ENCODE data around the gene CNIH3. TPM values are rescaled to one million over a fixed set of nuclear protein-coding genes. Genes with fewer than 3 reads are reported as not detected.

The CNIH3 gene
- total and polyA plus RNA-seq, 3 experiments from 2014 or later, result 1.1 to 1.6 (median 1.5) TPM

DNA sequence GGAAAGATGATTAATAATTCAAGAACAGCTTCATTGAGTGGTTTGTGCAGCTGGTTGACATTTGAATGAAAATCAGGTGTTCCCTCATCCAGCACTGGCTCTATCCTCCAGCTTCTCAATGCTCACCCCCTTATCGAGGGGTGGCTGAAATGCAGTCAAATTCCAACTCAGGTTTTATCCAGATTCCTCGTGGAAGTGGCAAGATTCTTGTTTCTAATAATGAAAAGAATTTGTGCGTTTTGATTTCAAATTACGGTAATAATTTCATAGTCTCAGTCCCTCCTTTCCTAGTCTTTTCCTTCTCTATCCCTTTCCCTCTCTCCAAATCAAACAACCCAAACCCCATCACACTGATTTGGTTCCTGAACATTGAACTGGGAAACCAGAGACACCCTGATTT, 3.1 kb downstream of the CNIH3 start:
- H3K4me3 Mint-ChIP-seq, result peak overlapping the region in 2 of 7 donors; percentile 12 to 13
- no peaks in the 10 kb centered on the region for H3K36me3 ChIP-seq (ENCODE audit: insufficient read depth, low read length)
- peak overlapping the region in 1 of 8 donors; percentile 26 for H3K27ac Mint-ChIP-seq
- no peaks in the 10 kb centered on the region for H3K9me3 ChIP-seq (ENCODE audit: low read length)
- peaks cover 37 to 59% (median 51%) of the 10 kb centered on the region in 3 donors for H3K4me1 Mint-ChIP-seq
- peaks cover 0 to 9% (median 5%) of the 10 kb centered on the region in 5 donors for H3K9me3 Mint-ChIP-seq
- H3K27me3 ChIP-seq (ENCODE audit: insufficient read depth, low read length, poor library complexity, severe bottlenecking), result peaks cover 35% of the 10 kb centered on the region
- ChIA-PET CTCF (no interaction called here), POLR2A (no interaction called here)
- H3K27ac ChIP-seq (ENCODE audit: low read depth, low read length), result no peak overlapping the region
- peaks cover 46 to 68% of the 10 kb centered on the region in 2 donors for H3K27me3 Mint-ChIP-seq
- H3K4me3 ChIP-seq (ENCODE audit: low read length), result no peak overlapping the region
- no peak for DNase-seq
- H3K36me3 Mint-ChIP-seq, result peaks cover 0 to 8% (median 6%) of the 10 kb centered on the region in 3 donors
- H3K4me1 ChIP-seq (ENCODE audit: insufficient read depth, low read length), result peaks cover 43% of the 10 kb centered on the region

DNA sequence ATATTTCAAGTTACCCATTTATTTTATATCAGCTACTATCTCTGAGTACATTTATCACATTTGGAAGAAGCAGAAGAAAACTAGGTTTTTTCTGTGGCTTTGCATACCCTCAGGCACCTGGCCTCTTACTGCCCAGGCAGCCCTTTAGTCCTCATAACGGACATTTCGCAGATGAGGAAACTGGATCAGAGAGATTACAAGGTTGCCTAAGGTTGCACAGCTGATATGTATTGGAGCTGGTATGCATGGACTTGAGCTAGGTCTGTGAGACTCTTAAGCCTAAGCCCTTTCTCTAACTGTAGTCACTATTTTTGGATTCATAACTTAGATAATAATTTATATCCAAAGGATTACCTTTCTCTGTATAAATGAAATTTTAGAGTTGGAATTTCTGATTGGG, 4.0 kb downstream of the CNIH3 start:
- ChIA-PET POLR2A (no interaction called here), CTCF (no interaction called here)
- H3K4me3 Mint-ChIP-seq, result no peak overlapping the region
- no peak overlapping the region for H3K4me3 ChIP-seq (ENCODE audit: low read length)
- H3K4me1 Mint-ChIP-seq, result peaks cover 46 to 68% (median 59%) of the 10 kb centered on the region in 3 donors
- peaks cover 51% of the 10 kb centered on the region for H3K4me1 ChIP-seq (ENCODE audit: insufficient read depth, low read length)
- peaks cover 42 to 63% of the 10 kb centered on the region in 2 donors for H3K27me3 Mint-ChIP-seq
- H3K27me3 ChIP-seq (ENCODE audit: insufficient read depth, low read length, poor library complexity, severe bottlenecking), result peaks cover 33% of the 10 kb centered on the region
- peaks cover 0 to 8% (median 6%) of the 10 kb centered on the region in 3 donors for H3K36me3 Mint-ChIP-seq
- H3K27ac ChIP-seq (ENCODE audit: low read depth, low read length), result no peak overlapping the region
- H3K27ac Mint-ChIP-seq, result no peak overlapping the region
- H3K9me3 ChIP-seq (ENCODE audit: low read length), result no peaks in the 10 kb centered on the region
- no peaks in the 10 kb centered on the region for H3K36me3 ChIP-seq (ENCODE audit: insufficient read depth, low read length)
- DNase-seq, result no peak
- H3K9me3 Mint-ChIP-seq, result peaks cover 0 to 9% (median 5%) of the 10 kb centered on the region in 5 donors

DNA sequence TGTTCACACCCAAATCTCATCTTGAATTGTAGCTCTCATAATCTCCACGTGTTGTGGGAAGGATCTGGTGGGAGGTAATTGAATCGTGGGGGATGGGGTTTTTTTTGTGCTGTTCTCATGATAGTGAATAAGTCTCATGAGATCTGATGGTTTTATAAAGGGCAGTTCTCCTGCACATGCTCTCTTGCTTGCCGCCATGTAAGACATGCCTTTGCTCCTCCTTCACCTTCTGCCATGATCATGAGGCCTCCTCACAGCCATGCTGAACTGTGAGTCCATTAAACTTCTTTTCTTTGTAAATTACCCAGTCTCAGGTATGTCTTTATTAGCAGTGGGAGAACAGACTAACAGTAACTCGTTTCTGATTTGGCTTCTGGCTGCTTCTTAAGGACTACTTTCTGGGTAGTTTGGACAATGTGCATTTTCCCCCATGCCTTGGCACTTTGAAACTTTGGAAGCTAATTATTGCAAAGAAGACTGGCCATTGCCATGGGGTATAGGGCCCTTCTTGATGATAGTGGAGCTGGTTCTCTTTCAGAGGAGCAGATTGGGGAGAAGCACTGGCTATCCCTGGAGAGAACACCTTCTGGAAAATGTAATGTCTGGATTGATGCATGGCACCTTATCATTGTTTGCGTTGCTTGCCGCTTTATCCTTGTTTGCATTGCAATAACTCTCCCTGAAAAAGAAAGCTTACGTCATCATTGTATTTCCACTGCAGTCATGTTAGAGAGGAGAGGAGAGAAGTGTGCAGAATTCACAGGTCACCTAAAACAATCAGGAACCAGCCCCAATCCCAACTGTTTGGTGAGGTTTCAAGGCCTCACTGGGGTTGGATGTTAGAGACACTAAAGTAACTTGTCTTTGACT, 5.9 kb downstream of the CNIH3 start:
- H3K4me1 Mint-ChIP-seq, result peaks cover 35 to 60% (median 53%) of the 10 kb centered on the region in 3 donors

DNA sequence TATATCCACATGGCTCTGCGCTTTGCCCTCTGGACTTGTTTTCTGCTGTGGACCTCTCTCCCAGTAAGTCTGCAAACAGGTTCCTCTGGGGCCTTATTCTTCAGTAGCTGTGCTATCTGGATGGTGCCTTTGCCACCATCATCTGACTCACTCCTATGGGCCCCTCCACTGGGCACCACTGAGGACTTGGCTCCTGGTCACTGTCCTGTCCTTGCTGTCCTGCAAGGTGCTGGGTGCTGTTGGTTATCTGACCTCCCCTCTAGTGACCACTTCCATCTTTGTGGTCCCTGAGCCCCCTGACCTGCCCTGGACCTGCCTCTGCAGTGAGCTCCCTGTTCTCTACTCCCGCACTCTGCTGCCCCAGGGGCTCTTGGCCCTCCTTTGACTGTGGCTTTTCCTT, 6.7 kb downstream of the CNIH3 start:
- Mint-ChIP-seq H3K4me3 (peak overlapping the region in 2 of 7 donors; percentile 60 to 72), H3K4me1 (peaks cover 30 to 52% (median 48%) of the 10 kb centered on the region in 3 donors)

More for the DNA sequence above, 5.9 kb downstream of the CNIH3 start:
- Histone ChIP-seq H3K4me1 (ENCODE audit: insufficient read depth, low read length) (peaks cover 47% of the 10 kb centered on the region), H3K9me3 (ENCODE audit: low read length) (no peaks in the 10 kb centered on the region), H3K4me3 (ENCODE audit: low read length) (no peak overlapping the region), H3K27me3 (ENCODE audit: insufficient read depth, low read length, poor library complexity, severe bottlenecking) (peaks cover 19% of the 10 kb centered on the region), H3K36me3 (ENCODE audit: insufficient read depth, low read length) (no peaks in the 10 kb centered on the region), H3K27ac (ENCODE audit: low read depth, low read length) (no peak overlapping the region)
- H3K36me3 Mint-ChIP-seq, result peaks cover 0 to 8% (median 6%) of the 10 kb centered on the region in 3 donors
- POLR2A ChIA-PET, result no interaction called here
- no peak overlapping the region for H3K4me3 Mint-ChIP-seq
- peaks cover 28 to 49% of the 10 kb centered on the region in 2 donors for H3K27me3 Mint-ChIP-seq
- peak overlapping the region in 7 of 8 donors; percentile 26 to 99 (median 87) for H3K27ac Mint-ChIP-seq
- CTCF ChIA-PET, result interaction anchor here (1.0 to 2.8 kb wide), 2 partner anchors 8 to 22 kb away, joined by 3 to 14 read pairs; no protein-coding TSS in a partner anchor
- H3K9me3 Mint-ChIP-seq, result peaks cover 0 to 9% (median 5%) of the 10 kb centered on the region in 5 donors
- no peak for DNase-seq

DNA sequence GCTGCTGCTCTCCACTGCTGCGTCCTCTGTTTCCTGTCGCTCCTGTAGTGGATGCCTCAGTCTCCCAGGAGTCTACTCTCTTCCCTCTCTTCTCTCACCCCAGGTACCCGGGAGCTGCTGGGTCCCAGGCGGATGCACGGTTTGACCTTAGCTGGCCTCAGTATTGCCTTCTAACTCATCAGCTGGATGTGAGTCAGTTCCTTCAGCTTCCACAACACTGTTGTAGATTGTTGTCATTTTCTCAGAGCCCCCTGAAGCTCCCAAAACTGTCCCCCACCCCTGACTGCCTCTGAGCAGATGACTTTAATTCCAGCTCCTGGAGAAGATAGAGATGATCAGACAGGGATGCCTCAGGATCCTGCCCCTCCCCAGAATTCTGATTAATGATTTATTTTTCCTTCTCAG, 7.2 kb downstream of the CNIH3 start:
- CTCF ChIA-PET, result interaction anchor here (1.0 to 2.8 kb wide), 3 partner anchors 9 to 228 kb away, joined by 3 to 14 read pairs (median 3); no protein-coding TSS in a partner anchor
- Mint-ChIP-seq H3K4me3 (peak overlapping the region in 6 of 7 donors; percentile 60 to 88 (median 66)), H3K27me3 (peaks cover 20 to 37% of the 10 kb centered on the region in 2 donors), H3K4me1 (peaks cover 26 to 47% (median 43%) of the 10 kb centered on the region in 3 donors), H3K9me3 (peaks cover 0 to 9% (median 5%) of the 10 kb centered on the region in 5 donors), H3K36me3 (peaks cover 0 to 8% (median 6%) of the 10 kb centered on the region in 3 donors), H3K27ac (peak overlapping the region; percentile 79 to 99 (median 96))
- H3K36me3 ChIP-seq (ENCODE audit: insufficient read depth, low read length), result no peaks in the 10 kb centered on the region
- H3K27ac ChIP-seq (ENCODE audit: low read depth, low read length), result no peak overlapping the region
- H3K4me1 ChIP-seq (ENCODE audit: insufficient read depth, low read length), result peaks cover 34% of the 10 kb centered on the region
- no peak for DNase-seq
- peaks cover 6% of the 10 kb centered on the region for H3K27me3 ChIP-seq (ENCODE audit: insufficient read depth, low read length, poor library complexity, severe bottlenecking)
- H3K9me3 ChIP-seq (ENCODE audit: low read length), result no peaks in the 10 kb centered on the region
- H3K4me3 ChIP-seq (ENCODE audit: low read length), result peak overlapping the region; percentile 17
- POLR2A ChIA-PET, result interaction anchor here (1.1 kb wide), 1 partner anchor 266 kb away, joined by 3 read pairs; the partner anchor contains the start of gene CNIH4

More for the DNA sequence above, 6.7 kb downstream of the CNIH3 start:
- peaks cover 23 to 41% of the 10 kb centered on the region in 2 donors for H3K27me3 Mint-ChIP-seq
- H3K36me3 ChIP-seq (ENCODE audit: insufficient read depth, low read length), result no peaks in the 10 kb centered on the region
- no peak overlapping the region for H3K4me3 ChIP-seq (ENCODE audit: low read length)
- DNase-seq, result no peak
- peak overlapping the region; percentile 79 to 99 (median 96) for H3K27ac Mint-ChIP-seq
- CTCF ChIA-PET, result interaction anchor here (1.0 to 2.8 kb wide), 2 partner anchors 9 to 21 kb away, joined by 3 to 14 read pairs; no protein-coding TSS in a partner anchor
- peaks cover 39% of the 10 kb centered on the region for H3K4me1 ChIP-seq (ENCODE audit: insufficient read depth, low read length)
- no peaks in the 10 kb centered on the region for H3K9me3 ChIP-seq (ENCODE audit: low read length)
- POLR2A ChIA-PET, result interaction anchor here (1.1 kb wide), 1 partner anchor 266 kb away, joined by 3 read pairs; the partner anchor contains the start of gene CNIH4
- H3K27me3 ChIP-seq (ENCODE audit: insufficient read depth, low read length, poor library complexity, severe bottlenecking), result peaks cover 11% of the 10 kb centered on the region
- H3K27ac ChIP-seq (ENCODE audit: low read depth, low read length), result no peak overlapping the region
- H3K9me3 Mint-ChIP-seq, result peaks cover 0 to 9% (median 5%) of the 10 kb centered on the region in 5 donors
- peaks cover 0 to 8% (median 6%) of the 10 kb centered on the region in 3 donors for H3K36me3 Mint-ChIP-seq

DNA sequence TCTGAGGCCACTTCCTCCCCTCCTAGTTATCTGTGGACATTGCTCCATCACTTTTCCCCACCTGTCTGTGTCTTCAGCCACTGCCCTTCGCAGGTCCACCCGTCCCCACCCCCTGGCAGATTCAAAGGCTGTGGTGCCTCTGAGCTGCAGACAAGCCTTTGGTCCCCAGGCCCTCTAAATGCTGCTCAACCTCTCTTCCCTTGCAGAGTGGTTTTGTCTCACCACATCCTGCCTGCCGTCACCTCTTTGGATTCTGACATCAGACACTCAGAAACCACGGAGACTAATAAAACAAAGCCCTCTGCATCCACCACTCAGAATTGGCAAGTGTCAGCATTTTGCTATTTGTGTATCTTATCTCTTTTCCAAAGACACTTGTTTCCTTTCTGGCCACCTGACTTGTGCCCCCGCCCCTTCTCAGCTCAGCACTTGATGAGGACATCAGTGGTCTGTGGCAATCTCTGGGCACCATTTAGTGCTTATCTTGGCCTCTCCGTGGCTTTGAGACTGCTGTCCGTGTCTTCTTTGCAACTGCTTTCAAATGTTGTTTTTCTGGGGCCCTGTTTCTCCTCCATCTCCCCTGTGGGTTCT, 7.7 kb downstream of the CNIH3 start:
- Mint-ChIP-seq H3K36me3 (peaks cover 0 to 8% (median 6%) of the 10 kb centered on the region in 3 donors), H3K27ac (peak overlapping the region; percentile 79 to 99 (median 97)), H3K4me3 (peak overlapping the region; percentile 6 to 88 (median 64)), H3K9me3 (peaks cover 0 to 9% (median 5%) of the 10 kb centered on the region in 5 donors), H3K27me3 (peaks cover 15 to 31% of the 10 kb centered on the region in 2 donors), H3K4me1 (peaks cover 24 to 42% (median 38%) of the 10 kb centered on the region in 3 donors)
- H3K4me1 ChIP-seq (ENCODE audit: insufficient read depth, low read length), result peaks cover 29% of the 10 kb centered on the region
- H3K4me3 ChIP-seq (ENCODE audit: low read length), result peak overlapping the region; percentile 44
- peak; percentile 56 to 91 (median 81) for DNase-seq
- ChIA-PET POLR2A (interaction anchor here (1.1 kb wide), 1 partner anchor 267 kb away, joined by 3 read pairs; the partner anchor contains the start of gene CNIH4), CTCF (interaction anchor here (1.0 to 2.8 kb wide), 2 partner anchors 20 to 227 kb away, joined by 3 to 14 read pairs; no protein-coding TSS in a partner anchor)
- peaks cover under 1% of the 10 kb centered on the region for H3K27me3 ChIP-seq (ENCODE audit: insufficient read depth, low read length, poor library complexity, severe bottlenecking)
- peak overlapping the region; percentile 77 for H3K27ac ChIP-seq (ENCODE audit: low read depth, low read length)
- H3K9me3 ChIP-seq (ENCODE audit: low read length), result no peaks in the 10 kb centered on the region
- no peaks in the 10 kb centered on the region for H3K36me3 ChIP-seq (ENCODE audit: insufficient read depth, low read length)

DNA sequence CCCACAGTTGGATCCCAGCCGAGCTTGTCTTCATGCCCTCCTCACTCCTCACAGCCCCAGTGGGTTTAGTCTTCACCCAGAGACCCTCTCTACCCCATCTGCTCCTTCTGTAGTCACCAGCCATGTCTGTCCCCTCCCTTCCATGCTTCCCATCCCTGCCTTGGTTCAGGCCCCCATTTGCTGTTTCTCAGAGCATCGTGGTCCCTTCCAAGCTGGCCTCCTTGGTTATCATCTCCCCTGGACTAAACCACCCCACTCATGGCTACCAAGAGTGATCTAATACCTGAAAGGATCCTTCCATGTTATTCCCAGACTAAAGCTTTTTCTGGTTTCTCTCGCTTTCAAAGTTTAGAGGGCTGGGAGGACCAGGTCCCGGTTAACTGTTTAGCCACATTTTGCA, 8.3 kb downstream of the CNIH3 start:
- H3K4me3 Mint-ChIP-seq, result peak overlapping the region; percentile 6 to 88 (median 60)
- H3K36me3 Mint-ChIP-seq, result peaks cover 0 to 8% (median 6%) of the 10 kb centered on the region in 3 donors
- peak overlapping the region; percentile 79 to 99 (median 97) for H3K27ac Mint-ChIP-seq
- DNase-seq, result no peak
- H3K4me3 ChIP-seq (ENCODE audit: low read length), result peak overlapping the region; percentile 44
- H3K27me3 Mint-ChIP-seq, result peaks cover 13 to 25% of the 10 kb centered on the region in 2 donors
- no peaks in the 10 kb centered on the region for H3K36me3 ChIP-seq (ENCODE audit: insufficient read depth, low read length)
- ChIA-PET POLR2A (no interaction called here), CTCF (interaction anchor here (1.1 kb wide), 1 partner anchor 20 kb away, joined by 3 read pairs; no protein-coding TSS in a partner anchor)
- H3K9me3 ChIP-seq (ENCODE audit: low read length), result no peaks in the 10 kb centered on the region
- no peaks in the 10 kb centered on the region for H3K27me3 ChIP-seq (ENCODE audit: insufficient read depth, low read length, poor library complexity, severe bottlenecking)
- peak overlapping the region; percentile 77 for H3K27ac ChIP-seq (ENCODE audit: low read depth, low read length)
- H3K4me1 ChIP-seq (ENCODE audit: insufficient read depth, low read length), result peaks cover 27% of the 10 kb centered on the region
- peaks cover 24 to 37% (median 35%) of the 10 kb centered on the region in 3 donors for H3K4me1 Mint-ChIP-seq
- peaks cover 0 to 9% (median 5%) of the 10 kb centered on the region in 5 donors for H3K9me3 Mint-ChIP-seq
